ENCODE measurements around the gene MAMDC2.

The MAMDC2 gene

DNA sequence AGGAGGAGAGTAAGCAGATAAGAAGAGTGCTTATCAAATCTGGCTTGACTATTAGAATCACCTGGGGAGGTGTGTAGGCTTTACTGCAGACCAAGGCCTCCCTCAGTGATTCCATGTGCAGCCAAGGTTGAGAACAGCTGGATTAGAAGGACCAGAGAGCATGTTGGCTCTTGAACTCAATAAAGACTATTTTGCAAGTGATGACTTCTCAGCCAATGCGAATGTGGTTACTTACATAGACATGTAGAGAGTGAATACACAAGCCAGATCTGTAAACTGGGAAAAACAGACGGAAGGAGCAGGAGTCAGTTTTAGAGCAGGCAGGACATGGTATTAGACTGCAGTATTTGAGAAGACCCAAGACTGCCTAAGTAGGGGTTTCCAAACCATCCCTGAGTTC, 48.5 kb downstream of the MAMDC2 start:
- Histone ChIP-seq H3K4me1 (ENCODE audit: low read length) (peaks cover 12% of the 10 kb centered on the region), H2AFZ (ENCODE audit: low read length) (no peak overlapping the region), H4K20me1 (ENCODE audit: insufficient read depth, low read length) (no peaks in the 10 kb centered on the region), H3K4me3 (ENCODE audit: low read length) (no peak overlapping the region), H3K27ac (ENCODE audit: low read length) (no peak overlapping the region), H3K4me2 (ENCODE audit: low read depth, low read length) (no peak overlapping the region), H3K36me3 (replicated peaks; ENCODE audit: insufficient read depth, low read length) (no peaks in the 10 kb centered on the region), H3F3A (ENCODE audit: insufficient read depth, low read length) (peaks cover 3% of the 10 kb centered on the region; the same call in 1 of the 2 replicates), H3K9ac (ENCODE audit: low read length) (no peak overlapping the region), H3K9me3 (replicated peaks; ENCODE audit: insufficient read depth, low read length) (no peaks in the 10 kb centered on the region), H3K27me3 (replicated peaks; ENCODE audit: insufficient read depth, low read length) (no peaks in the 10 kb centered on the region), H3K9me2 (replicated peaks; ENCODE audit: insufficient read depth, low read length) (no peaks in the 10 kb centered on the region), H3K79me2 (ENCODE audit: low read length) (peaks cover 4% of the 10 kb centered on the region; the same call in 1 of the 2 replicates)
- DNase-seq: no peak
- TF ChIP-seq EZH2 (optimal IDR thresholded peaks at IDR 0.05; ENCODE audit: low read depth, low read length) (no peak), EZH2phosphoT487 (IDR thresholded peaks at IDR 0.05; ENCODE audit: low read length) (no peak)
- TF ChIP-seq, protein P1, sequence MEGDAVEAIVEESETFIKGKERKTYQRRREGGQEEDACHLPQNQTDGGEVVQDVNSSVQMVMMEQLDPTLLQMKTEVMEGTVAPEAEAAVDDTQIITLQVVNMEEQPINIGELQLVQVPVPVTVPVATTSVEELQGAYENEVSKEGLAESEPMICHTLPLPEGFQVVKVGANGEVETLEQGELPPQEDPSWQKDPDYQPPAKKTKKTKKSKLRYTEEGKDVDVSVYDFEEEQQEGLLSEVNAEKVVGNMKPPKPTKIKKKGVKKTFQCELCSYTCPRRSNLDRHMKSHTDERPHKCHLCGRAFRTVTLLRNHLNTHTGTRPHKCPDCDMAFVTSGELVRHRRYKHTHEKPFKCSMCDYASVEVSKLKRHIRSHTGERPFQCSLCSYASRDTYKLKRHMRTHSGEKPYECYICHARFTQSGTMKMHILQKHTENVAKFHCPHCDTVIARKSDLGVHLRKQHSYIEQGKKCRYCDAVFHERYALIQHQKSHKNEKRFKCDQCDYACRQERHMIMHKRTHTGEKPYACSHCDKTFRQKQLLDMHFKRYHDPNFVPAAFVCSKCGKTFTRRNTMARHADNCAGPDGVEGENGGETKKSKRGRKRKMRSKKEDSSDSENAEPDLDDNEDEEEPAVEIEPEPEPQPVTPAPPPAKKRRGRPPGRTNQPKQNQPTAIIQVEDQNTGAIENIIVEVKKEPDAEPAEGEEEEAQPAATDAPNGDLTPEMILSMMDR (IDR thresholded peaks at IDR 0.05; ENCODE audit: low read length): no peak

DNA sequence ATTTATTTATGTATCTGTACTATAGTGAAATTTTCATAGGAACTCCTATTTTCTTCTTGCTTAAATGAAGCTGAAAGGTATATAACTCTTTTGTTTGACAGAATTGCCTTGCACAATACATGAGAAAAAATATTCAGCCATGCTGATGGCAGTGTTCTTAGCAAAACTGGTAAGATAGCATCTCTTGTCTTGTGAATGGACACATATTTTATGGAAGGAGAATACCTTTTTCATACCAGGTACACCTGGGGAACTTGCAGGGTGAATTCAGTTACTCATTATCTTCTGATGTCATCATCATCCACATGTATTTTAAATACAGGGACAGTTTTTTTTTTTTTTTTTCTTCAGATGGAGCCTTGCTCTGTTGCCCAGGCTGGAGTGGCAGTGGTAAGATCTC, 49.4 kb downstream of the MAMDC2 start:
- H3K4me1 ChIP-seq (ENCODE audit: low read length): peaks cover 12% of the 10 kb centered on the region
- H3K4me2 ChIP-seq (ENCODE audit: low read depth, low read length): no peak overlapping the region
- H2AFZ ChIP-seq (ENCODE audit: low read length): no peak overlapping the region
- H3K4me3 ChIP-seq (ENCODE audit: low read length): no peak overlapping the region
- no peak for TF ChIP-seq EZH2 (optimal IDR thresholded peaks at IDR 0.05; ENCODE audit: low read depth, low read length)
- no peak for TF ChIP-seq EZH2phosphoT487 (IDR thresholded peaks at IDR 0.05; ENCODE audit: low read length)
- TF ChIP-seq, protein P1 (IDR thresholded peaks at IDR 0.05; ENCODE audit: low read length): no peak
- H3F3A ChIP-seq (ENCODE audit: insufficient read depth, low read length): peaks cover 3% of the 10 kb centered on the region; the same call in 1 of the 2 replicates
- no peaks in the 10 kb centered on the region for H3K27me3 ChIP-seq (replicated peaks; ENCODE audit: insufficient read depth, low read length)
- no peak for DNase-seq
- peak overlapping the region; percentile 68; the same call in 1 of the 2 replicates for H3K27ac ChIP-seq (ENCODE audit: low read length)
- H3K9ac ChIP-seq (ENCODE audit: low read length): no peak overlapping the region
- H3K9me2 ChIP-seq (replicated peaks; ENCODE audit: insufficient read depth, low read length): no peaks in the 10 kb centered on the region
- no peaks in the 10 kb centered on the region for H3K9me3 ChIP-seq (replicated peaks; ENCODE audit: insufficient read depth, low read length)
- peaks cover 4% of the 10 kb centered on the region; the same call in 1 of the 2 replicates for H3K79me2 ChIP-seq (ENCODE audit: low read length)
- no peaks in the 10 kb centered on the region for H4K20me1 ChIP-seq (ENCODE audit: insufficient read depth, low read length)
- H3K36me3 ChIP-seq (replicated peaks; ENCODE audit: insufficient read depth, low read length): no peaks in the 10 kb centered on the region

DNA sequence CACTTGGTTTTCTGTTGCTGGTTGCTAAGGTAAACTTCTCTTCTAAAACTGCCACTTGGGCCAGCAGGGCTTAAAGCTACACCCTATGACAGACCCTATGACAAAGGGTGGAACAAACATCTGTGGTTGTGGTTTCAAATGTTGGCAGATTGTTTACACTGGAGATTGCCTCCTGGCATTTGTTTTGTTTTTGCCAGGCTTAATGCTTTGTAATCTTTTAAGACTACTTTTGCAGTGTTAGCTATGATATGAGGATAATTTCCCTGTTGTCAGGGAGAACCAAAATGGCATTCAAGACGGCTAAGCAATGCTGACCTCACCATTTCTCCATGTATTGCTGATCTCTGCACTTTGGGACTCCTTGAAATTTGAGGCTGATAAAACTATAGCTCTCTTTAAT, 50.3 kb downstream of the MAMDC2 start:
- Histone ChIP-seq H3K4me2 (ENCODE audit: low read depth, low read length) (no peak overlapping the region), H4K20me1 (ENCODE audit: insufficient read depth, low read length) (no peaks in the 10 kb centered on the region), H3F3A (ENCODE audit: insufficient read depth, low read length) (peaks cover 3% of the 10 kb centered on the region; the same call in 1 of the 2 replicates), H3K9me3 (replicated peaks; ENCODE audit: insufficient read depth, low read length) (no peaks in the 10 kb centered on the region), H3K27ac (ENCODE audit: low read length) (peak overlapping the region; percentile 68), H3K4me3 (ENCODE audit: low read length) (no peak overlapping the region), H3K79me2 (ENCODE audit: low read length) (peaks cover 4% of the 10 kb centered on the region; the same call in 1 of the 2 replicates), H3K9me2 (replicated peaks; ENCODE audit: insufficient read depth, low read length) (no peaks in the 10 kb centered on the region), H3K36me3 (replicated peaks; ENCODE audit: insufficient read depth, low read length) (no peaks in the 10 kb centered on the region), H3K27me3 (replicated peaks; ENCODE audit: insufficient read depth, low read length) (no peaks in the 10 kb centered on the region), H3K4me1 (ENCODE audit: low read length) (peaks cover 12% of the 10 kb centered on the region), H3K9ac (ENCODE audit: low read length) (peak overlapping the region; percentile 39), H2AFZ (ENCODE audit: low read length) (no peak overlapping the region)
- TF ChIP-seq, protein P1 (IDR thresholded peaks at IDR 0.05; ENCODE audit: low read length): no peak
- TF ChIP-seq EZH2phosphoT487 (IDR thresholded peaks at IDR 0.05; ENCODE audit: low read length) (no peak), EZH2 (optimal IDR thresholded peaks at IDR 0.05; ENCODE audit: low read depth, low read length) (no peak)
- peak; percentile 75 for DNase-seq
